DOHH2 (cell line): ENCODE measurements around the gene RUVBL2.
"Not testable (repeated sequence)": the region's sequence is repeated elsewhere in the genome, so short reads cannot be mapped to it uniquely, and the experiment has no call there.

Source experiments
- CTCF ChIP-seq: fragments of 200-600 bp; sonication (generic); IDR thresholded peaks from one replicate; pipeline ENCODE4 v1.5.1; 2014; ENCODE audit warnings: antibody characterized with exemption, mild to moderate bottlenecking, low read depth, low read length; ENCODE audit not compliant: poor library complexity, severe bottlenecking
- EZH2phosphoT487 ChIP-seq: fragments of 200-600 bp; sonication (generic); IDR thresholded peaks from 2 replicates; pipeline ENCODE4 v1.6.1; 2017; ENCODE audit warnings: borderline replicate concordance, mild to moderate bottlenecking, antibody characterized with exemption, low read length, moderate library complexity, mixed read lengths

- not testable (repeated sequence) for TF ChIP-seq EZH2phosphoT487, CTCF
These were observed 36.6 kb downstream of the RUVBL2 start for GRCh38 chr19:49030323-49030722.
